SK-N-MC (cell line): ENCODE data around the gene CNP.
"Not testable (repeated sequence)": the region's sequence is repeated elsewhere in the genome, so short reads cannot be mapped to it uniquely, and the experiment has no call there.

ENCODE experiments used
- DNase-seq: peaks from one replicate; pipeline ENCODE4 v3.0.0-alpha.2; 2011; ENCODE audit warnings: low read depth, low spot score
- H3K27ac ChIP-seq: fragments of 200-600 bp; sonication (generic); 2 replicates; pipeline ENCODE4 v1.5.1; 2016; ENCODE audit warnings: mixed run types
- H3K36me3 ChIP-seq: fragments of 200-600 bp; sonication (generic); 2 replicates; pipeline ENCODE4 v1.6.1; 2017; ENCODE audit warnings: antibody characterized with exemption, low read length, mixed read lengths; ENCODE audit not compliant: insufficient read depth
- H3K4me3 ChIP-seq: fragments of 200-600 bp; sonication (generic); 2 replicates; pipeline ENCODE4 v1.5.1; 2016
- H3K9ac ChIP-seq: fragments of 200-600 bp; sonication (generic); 2 replicates; pipeline ENCODE4 v1.8.0; 2017; ENCODE audit warnings: mixed run types, mixed read lengths; ENCODE audit not compliant: insufficient read length
- H3K9me3 ChIP-seq: fragments of 200-600 bp; sonication (generic); 2 replicates; pipeline ENCODE4 v1.6.1; 2017; ENCODE audit warnings: low read depth, mild to moderate bottlenecking, antibody characterized with exemption, low read length, moderate library complexity, mixed read lengths
- EZH2 ChIP-seq: fragments of 200-600 bp; sonication (generic); IDR thresholded peaks from one replicate; pipeline ENCODE4 v1.6.1; 2017; ENCODE audit warnings: antibody characterized with exemption
- FOXP2 ChIP-seq: optimal IDR thresholded peaks from 2 replicates; pipeline ENCODE3; 2011; ENCODE audit warnings: mild to moderate bottlenecking, moderate library complexity; ENCODE audit not compliant: insufficient read depth; ENCODE audit errors: extremely low read length, control extremely low read depth
- POLR2AphosphoS5 ChIP-seq: IDR thresholded peaks from 2 replicates; pipeline ENCODE4 v1.6.1; 2012; ENCODE audit warnings: mild to moderate bottlenecking, low read depth, low read length, borderline replicate concordance

The CNP gene

DNA sequence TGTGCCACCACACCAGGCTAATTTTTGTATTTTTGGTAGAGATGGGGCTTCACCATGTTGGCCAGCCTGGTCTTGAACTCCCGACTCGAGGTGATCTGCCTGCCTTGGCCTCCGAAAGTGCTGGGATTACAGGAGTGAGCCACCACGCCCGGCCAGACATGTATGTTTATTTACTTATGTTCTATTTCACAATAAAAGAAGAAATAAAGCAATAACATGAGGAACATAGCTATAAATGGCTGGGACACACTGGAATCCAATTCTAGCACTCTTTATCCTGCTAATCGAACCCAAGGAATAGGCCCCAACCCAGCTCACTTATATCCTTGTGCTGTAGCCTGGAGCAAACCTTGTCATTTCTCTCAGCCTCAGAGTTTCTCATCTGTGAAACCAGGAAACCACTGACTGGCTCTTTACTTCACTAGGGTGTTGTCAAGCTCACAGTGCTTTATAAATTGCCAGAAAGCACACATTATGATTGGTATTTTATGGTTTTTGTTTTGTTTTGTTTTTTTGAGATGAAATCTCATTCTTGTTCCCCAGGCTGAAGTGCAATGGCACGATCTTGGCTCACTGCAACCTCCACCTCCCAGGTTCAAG lies 40.5 kb upstream of the CNP start:
- DNase-seq: no peak
- H3K27ac ChIP-seq: peak overlapping the region; percentile 46; the same call in 1 of the 2 replicates
- no peaks in the 10 kb centered on the region for H3K9me3 ChIP-seq
- TF ChIP-seq EZH2 (no peak), FOXP2 (no peak), POLR2AphosphoS5 (no peak)
- H3K4me3 ChIP-seq: no peak overlapping the region
- H3K36me3 ChIP-seq: no peaks in the 10 kb centered on the region
- no peak overlapping the region for H3K9ac ChIP-seq

DNA sequence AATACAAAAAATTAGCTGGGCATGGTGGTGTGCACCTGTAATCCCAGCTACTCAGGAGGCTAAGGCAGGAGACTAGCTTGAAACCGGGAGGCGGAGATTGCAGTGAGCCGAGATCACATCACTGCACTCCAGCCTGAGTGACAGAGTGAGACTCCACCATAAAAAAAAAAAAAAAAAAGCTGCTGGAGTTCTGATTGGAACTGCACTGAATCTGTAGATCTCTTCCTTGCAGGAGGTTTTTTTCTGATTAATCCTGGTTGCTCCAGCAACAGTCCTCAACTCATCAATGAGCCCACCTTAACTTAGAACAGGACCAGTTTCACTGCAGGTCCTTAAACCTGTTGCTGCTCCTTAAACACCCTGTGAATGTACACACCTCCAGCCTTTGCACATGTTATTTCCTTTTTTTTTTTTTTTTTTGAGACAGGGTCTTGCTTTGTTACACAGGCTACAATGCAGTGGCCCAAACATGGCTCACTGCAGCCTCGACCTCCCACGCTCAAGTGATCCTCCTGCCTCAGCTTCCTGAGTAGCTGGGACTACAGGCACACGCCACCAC lies 37.8 kb upstream of the CNP start:
- Histone ChIP-seq H3K27ac (no peak overlapping the region), H3K4me3 (peak overlapping the region; percentile 98; the same call in 1 of the 2 replicates), H3K9ac (no peak overlapping the region), H3K36me3 (no peaks in the 10 kb centered on the region), H3K9me3 (no peaks in the 10 kb centered on the region)
- no peak for DNase-seq
- no peak for TF ChIP-seq POLR2AphosphoS5
- no peak for TF ChIP-seq EZH2

DNA sequence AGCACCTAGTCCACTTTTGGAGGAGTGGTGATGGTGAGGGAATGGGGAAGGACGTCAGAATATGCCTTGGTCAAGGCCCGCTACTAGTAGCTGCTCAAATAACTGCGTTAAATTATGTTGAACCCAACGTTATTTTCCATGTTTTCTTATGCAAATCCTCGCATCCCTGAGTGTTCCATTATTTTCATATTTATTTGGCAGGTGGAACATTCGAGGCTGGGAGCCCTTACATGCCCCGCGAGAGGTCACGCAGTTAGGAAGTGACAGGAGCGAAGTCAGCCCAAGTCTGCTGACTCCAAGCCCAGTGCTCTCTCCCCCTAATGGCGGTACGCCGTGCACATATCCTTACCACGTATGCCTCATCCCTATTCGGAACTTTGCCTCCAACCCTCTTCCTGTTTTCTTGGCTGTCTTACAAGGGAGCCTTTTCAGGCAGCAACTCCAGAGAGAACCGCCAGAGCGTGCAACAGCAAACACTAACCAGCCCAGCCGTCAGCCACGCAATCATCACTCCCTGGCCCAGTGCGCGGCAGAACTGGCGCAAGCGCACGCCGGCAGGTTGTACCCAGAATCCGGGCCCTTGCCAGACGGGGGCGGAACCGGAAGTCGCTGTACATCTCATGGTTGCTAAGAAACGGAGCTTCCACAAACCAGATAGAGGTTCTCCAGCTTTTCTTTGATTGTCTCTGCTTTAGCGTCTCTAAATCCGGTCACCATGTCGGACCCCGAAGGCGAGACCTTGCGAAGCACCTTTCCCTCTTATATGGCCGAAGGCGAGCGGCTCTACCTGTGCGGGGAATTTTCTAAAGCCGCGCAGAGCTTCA lies 36.4 kb upstream of the CNP start, which contains the start of gene ODAD4:
Gene ODAD4 (plus strand): TSS at position 609 of the 824 bp plus-strand sequence. CDS start 107 bp downstream, at position 716.
- Histone ChIP-seq H3K9ac (peak within 1 kb of the TSS; percentile 81), H3K4me3 (peak within 1 kb of the TSS; percentile 98), H3K9me3 (no peaks in the 10 kb centered on the region), H3K27ac (peak within 1 kb of the TSS; percentile 84), H3K36me3 (no peaks in the 10 kb centered on the region)
- peak; percentile 99 for TF ChIP-seq POLR2AphosphoS5
- peak; percentile 87 for TF ChIP-seq FOXP2
- TF ChIP-seq EZH2: no peak
- DNase-seq: peak; percentile 76

DNA sequence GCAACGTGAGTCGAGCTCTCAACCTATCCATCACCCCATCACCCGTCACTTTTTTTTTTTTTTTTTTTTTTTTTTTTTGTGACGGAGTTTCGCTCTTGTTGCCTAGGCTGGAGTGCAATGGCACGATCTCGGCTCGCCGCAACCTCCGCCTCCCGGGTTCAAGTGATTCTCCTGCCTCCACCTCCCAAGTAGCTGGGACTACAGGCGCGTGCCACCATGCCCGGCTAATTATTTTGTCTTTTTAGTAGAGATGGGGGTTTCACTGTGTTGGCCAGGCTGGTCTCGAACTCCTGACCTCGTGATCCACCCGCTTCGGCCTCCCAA lies 35.8 kb upstream of the CNP start:
- not testable (repeated sequence) for H3K36me3 ChIP-seq, H3K27ac ChIP-seq, H3K9ac ChIP-seq

DNA sequence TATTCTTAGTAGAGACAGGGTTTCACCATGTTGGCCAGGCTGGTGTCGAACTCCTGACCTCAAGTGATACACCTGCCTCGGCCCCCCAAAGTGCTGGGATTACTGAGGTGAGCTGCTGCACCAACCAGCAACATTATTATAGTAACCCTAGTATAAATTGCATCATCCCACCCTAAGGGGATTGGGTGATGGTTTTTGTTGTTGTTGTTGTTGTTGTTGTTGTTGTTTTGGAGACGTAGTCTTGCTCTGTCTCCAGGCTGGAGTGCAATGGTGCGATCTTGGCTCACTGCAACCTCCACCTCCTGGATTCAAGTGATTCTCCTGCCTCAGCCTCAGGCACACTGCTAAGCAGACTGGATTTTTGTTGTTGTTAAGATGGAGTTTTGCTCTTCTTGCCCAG lies 34.9 kb upstream of the CNP start:
- H3K9me3 ChIP-seq, H3K4me3 ChIP-seq, H3K36me3 ChIP-seq, H3K27ac ChIP-seq, DNase-seq, H3K9ac ChIP-seq: not testable (repeated sequence)

More for the DNA sequence above, 35.8 kb upstream of the CNP start:
- peak overlapping the region; percentile 98 for H3K4me3 ChIP-seq
- H3K9me3 ChIP-seq, DNase-seq: not testable (repeated sequence)

DNA sequence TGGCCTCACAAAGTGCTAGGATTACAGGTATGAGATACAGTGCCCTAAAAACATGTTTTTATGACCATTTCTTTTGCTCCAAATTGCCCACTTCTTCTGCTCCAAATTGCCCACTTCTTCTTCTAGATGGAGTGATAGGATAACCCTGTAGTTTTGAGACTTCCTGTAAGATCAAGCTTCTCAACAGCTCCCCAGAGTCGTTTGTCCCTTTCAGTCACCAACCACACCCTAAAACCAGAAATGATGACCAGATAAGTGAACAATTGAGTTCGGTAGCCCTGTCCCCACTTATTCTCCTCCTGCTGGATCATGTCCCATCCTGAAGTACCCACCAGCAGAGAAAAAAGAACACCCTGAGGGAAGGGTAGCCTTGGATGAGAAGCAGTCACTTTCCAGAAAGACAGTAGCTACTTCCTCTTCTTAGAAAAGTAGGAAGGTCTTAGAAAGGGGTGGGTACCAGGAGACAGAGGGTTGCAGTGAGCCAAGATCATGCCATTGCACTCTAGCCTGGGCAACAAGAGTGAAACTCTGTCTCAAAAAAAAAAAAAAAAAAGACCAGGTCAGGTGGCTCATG lies 33.7 kb upstream of the CNP start:
- Histone ChIP-seq H3K4me3 (no peak overlapping the region), H3K9me3 (no peaks in the 10 kb centered on the region), H3K36me3 (no peaks in the 10 kb centered on the region), H3K9ac (no peak overlapping the region), H3K27ac (no peak overlapping the region)
- no peak for DNase-seq
- no peak for TF ChIP-seq EZH2
- TF ChIP-seq FOXP2: no peak
- no peak for TF ChIP-seq POLR2AphosphoS5

DNA sequence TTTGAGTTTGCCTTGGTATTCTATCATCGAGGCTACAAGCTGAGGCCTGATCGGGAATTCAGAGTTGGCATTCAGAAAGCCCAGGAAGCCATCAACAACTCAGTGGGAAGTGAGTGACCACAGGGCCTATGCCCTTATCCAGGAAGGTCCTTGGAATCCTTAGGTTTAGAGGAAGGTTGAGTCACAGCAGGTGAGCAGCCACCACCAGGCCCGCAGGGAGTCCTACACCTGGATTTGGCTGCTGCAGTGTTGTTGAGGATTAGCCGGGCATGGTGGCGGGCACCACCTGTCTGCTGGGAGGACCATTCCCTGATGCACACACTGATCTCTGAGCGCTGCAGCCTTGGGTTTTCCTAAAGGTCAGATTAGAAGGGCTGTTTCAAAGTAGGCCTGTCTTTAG lies 31.0 kb upstream of the CNP start:
- Histone ChIP-seq H3K9ac (no peak overlapping the region), H3K4me3 (no peak overlapping the region), H3K36me3 (no peaks in the 10 kb centered on the region), H3K27ac (no peak overlapping the region), H3K9me3 (no peaks in the 10 kb centered on the region)
- no peak for DNase-seq
- no peak for TF ChIP-seq EZH2
- no peak for TF ChIP-seq POLR2AphosphoS5
- TF ChIP-seq FOXP2: no peak

DNA sequence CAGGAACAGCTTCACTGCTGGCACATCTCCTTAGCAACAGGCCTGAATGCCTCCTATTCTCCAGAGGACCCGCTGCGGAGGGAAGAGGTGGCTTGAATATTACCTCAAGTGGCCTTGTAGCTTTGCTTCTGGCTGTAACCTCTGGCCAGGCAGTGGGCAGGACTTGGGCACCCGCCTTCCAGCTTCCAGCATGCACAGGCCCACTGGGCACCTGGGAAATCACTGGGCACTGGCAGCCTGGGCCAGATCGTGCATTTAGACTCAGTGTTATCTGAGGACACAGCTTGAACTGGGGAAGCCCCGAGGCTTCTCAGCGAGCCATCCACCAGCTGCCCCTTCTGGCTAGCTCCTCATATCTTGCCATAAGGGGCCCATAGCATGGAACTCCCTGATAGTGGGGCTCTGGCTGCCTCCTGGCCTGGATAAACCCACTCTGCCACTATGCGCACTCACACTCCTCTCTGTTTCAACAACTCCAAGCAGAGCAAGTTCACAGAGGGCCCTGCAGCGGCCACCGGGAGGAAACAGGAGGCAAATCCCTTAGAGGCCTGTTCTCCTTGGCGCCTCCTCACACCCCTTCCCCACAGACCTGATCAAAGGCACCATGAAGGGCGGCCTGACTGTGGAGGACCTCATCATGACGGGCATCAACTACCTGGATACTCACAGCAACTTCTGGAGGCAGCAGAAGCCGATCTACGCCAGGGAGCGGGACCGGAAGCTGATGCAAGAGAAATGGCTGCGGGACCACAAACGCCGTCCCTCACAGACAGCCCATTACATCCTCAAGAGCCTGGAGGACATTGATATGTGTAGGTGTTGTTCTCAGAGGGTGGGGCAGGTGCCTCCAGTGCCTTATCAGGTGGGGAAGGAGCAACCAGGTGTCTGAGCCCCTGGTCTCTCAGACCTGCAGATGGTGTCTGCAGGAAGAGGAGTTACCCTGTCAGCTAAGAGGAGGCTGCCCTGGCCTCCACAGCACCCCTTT lies 28.3 kb upstream of the CNP start:
- no peak for DNase-seq
- H3K36me3 ChIP-seq: no peaks in the 10 kb centered on the region
- no peaks in the 10 kb centered on the region for H3K9me3 ChIP-seq
- no peak overlapping the region for H3K27ac ChIP-seq
- H3K9ac ChIP-seq: no peak overlapping the region
- TF ChIP-seq POLR2AphosphoS5 (no peak), EZH2 (no peak), FOXP2 (no peak)
- no peak overlapping the region for H3K4me3 ChIP-seq
